ENCODE data around the gene HLF.
A peak's percentile ranks its signal among the peaks of the same experiment; 100 is the strongest.
"Not testable (repeated sequence)": the region's sequence is repeated elsewhere in the genome, so short reads cannot be mapped to it uniquely, and the experiment has no call there.

The HLF gene

DNA sequence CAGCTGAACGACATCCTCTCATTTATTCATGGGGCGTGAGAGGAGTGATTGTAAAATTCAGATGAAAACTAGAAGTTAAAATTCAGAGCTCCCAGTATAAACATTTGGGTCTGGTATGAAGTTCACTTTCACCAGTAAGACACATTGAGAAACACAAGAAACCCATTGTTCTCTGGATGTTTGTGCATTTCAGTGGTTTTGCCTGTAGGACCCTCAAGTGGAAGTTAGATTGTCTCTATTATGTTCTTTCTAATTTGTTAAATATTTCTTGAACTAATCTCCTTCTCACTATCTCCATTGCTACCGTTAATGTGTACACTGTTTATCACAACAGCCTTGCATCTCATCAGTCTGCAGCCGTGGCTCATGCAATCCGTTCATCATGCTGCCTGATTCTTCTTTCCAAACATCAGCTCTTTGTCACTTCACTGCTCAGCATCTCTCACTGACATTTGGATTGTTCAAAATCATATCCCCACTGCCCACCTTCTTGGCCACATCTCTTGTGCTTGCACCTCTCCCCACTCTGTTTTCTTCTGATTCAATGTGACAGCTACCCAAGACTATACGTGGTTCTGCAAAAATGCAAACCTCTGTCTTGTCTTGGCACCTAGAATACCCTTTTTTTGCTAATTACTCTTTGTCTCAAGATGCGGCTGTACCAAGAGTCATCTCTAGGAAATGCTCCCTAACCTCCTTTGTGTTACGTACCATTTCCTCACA is 49.5 kb downstream of the HLF start:
- DNase-seq: no peak

DNA sequence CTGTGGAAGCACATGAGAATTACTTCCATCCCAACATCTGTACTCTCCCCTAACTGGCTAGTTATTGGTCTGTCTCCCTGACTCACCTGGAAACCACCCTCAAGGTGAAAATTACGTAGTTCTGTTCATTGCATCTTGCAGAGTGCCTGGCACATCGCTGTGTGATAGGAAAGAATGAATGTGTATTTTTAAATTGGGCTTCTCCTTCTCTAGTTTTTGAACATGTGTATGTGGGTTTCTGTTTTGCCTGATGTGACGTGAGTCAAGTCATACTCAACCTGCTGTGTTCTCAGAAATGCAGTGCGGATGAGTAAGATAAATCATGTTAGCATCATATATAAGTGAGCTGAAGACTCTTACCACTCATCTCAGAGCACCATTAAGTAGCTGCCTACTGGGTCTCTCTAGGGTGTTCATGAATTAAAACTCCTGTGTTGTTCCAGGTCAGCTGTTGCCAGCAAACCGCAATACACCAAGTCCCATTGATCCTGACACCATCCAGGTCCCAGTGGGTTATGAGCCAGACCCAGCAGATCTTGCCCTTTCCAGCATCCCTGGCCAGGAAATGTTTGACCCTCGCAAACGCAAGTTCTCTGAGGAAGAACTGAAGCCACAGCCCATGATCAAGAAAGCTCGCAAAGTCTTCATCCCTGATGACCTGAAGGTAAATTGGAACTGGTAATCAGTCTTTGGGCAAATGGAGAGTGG is 50.2 kb downstream of the HLF start:
- DNase-seq: no peak

DNA sequence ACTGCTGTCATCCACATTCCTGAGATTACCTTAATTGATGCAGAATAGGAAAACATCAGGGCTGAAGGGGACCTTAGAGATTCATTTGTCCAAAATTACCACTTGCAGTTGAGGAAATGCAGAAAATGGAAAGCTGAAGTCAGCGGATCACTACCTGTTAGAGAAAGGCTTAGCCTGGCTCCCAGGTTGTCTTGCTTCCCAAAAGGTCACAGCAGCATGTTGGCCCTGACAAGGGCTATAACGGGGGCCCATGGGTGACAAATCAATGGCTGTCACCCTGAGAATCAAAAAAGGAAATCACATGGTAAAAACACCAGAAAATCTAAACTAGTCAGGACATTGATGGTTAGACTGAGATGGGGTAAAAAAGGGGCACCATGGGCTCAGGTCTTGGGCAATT is 51.7 kb downstream of the HLF start:
- DNase-seq: no peak

DNA sequence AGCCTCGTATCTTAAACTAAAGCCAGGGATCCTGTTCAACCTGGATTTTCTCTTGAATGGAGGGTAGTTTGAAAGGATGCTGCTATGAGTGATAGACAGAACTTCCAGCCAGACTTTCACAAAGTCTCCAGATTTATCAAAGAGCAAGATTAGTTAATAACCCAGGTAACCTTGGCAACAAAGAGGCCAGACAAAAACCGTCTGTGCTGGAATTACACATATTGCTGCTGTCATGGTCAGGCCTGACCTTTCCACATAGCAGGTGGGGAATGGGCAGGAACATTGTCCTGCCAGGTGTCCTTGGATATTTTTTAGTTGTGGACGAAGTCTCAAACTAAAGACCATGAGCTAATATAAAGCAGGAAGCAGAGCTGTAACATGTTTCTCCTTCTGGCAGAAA is 52.5 kb downstream of the HLF start:
- no peak for DNase-seq

- DNase-seq: no peak
Observed at GRCh38 chr17:55318081-55318480, 53.3 kb downstream of the HLF start.

- no peak for DNase-seq
Observed at GRCh38 chr17:55318715-55319487, 54.1 kb downstream of the HLF start.

GRCh38 chr17:55319933-55320593 is 55.3 kb downstream of the HLF start:
- peak; percentile 40 for DNase-seq

- DNase-seq: peak; percentile 40
Observed at GRCh38 chr17:55320594-55321426, 56.0 kb downstream of the HLF start.

- DNase-seq: no peak
Observed at GRCh38 chr17:55321427-55322060, 56.8 kb downstream of the HLF start.

DNA sequence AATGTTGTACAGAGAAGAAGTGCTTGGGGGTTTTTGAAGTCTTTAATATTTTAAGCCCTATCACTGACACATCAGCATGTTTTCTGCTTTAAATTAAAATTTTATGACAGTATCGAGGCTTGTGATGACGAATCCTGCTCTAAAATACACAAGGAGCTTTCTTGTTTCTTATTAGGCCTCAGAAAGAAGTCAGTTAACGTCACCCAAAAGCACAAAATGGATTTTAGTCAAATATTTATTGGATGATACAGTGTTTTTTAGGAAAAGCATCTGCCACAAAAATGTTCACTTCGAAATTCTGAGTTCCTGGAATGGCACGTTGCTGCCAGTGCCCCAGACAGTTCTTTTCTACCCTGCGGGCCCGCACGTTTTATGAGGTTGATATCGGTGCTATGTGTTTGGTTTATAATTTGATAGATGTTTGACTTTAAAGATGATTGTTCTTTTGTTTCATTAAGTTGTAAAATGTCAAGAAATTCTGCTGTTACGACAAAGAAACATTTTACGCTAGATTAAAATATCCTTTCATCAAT is 57.8 kb downstream of the HLF start:
- DNase-seq: no peak

GRCh38 chr17:55323518-55324295 is 58.9 kb downstream of the HLF start:
- no peak for DNase-seq

- DNase-seq: no peak
Observed at GRCh38 chr17:55324296-55324978, 59.7 kb downstream of the HLF start.

GRCh38 chr17:55325406-55325805 is 60.6 kb downstream of the HLF start:
- no peak for DNase-seq

- DNase-seq: no peak
Observed at GRCh38 chr17:55326030-55326429, 61.3 kb downstream of the HLF start.

GRCh38 chr17:55327225-55328088 is 62.7 kb downstream of the HLF start:
- no peak for DNase-seq

DNA sequence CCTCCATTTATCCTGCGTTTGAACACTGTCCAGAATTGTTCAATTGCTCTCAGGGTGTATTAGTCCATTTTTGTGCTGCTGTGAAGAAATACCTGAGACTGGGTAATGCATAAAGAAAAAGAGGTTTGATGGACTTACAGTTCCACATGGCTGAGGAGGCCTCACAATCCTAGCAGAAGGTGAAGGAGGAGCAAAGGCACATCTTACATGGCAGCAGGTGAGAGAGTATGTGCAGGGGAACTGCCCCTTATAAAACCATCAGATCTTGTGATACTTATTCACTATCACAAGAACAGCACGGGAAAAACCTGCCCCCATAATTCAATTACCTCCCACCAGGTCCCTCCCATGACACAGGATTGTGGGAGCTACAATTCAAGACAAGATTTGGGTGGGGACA is 63.8 kb downstream of the HLF start:
- DNase-seq: not testable (repeated sequence)

- no peak for DNase-seq
Observed at GRCh38 chr17:55330344-55330933, 65.7 kb downstream of the HLF start.

DNA sequence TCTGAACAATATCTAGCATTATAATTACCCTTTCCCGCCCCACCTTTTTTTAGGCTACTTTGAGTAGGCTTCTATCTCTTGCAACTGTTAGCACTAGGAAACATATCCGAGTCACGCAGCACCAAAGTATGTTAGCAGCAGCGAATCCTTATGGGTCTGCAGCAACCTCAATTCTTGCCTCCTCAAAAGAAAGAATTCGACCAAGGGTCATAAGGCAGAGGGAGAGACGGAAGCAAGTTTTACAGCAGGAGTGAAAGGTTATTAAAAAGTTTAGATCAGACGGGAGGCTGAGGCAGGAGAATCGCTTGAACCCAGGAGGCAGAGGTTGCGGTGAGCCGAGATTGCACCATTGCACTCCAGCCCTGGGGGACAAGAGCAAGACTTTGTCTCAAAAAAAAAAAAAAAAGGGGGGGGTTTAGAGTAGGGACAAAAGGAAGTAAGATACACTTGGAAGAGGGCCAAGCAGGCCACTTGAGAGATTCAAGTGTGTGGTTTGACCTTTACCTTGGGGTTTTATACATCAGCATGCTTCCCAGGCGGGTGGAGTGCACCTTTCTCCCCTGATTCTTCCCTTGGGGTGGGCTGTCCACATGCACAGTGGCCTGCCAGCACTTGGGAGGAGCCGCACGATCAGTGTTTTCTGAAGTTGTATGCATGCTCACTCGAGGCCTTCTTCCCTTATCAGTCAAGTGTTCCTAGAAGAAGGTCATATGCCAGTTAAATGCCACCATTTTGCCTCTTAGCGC is 67.7 kb downstream of the HLF start:
- DNase-seq: peak; percentile 68

Measured in DMS79 treated with DMSO at 0.1 percent for 48 hours (cell line).